GM12878 (cell line): ENCODE measurements around the gene MRPL49.

Experiments
- DPF2 ChIP-seq: fragments of 450-650 bp; IDR thresholded peaks from 2 replicates; pipeline ENCODE4 v1.6.1; 2017; ENCODE audit warnings: mild to moderate bottlenecking
- ZNF274 ChIP-seq: IDR thresholded peaks from one replicate; pipeline ENCODE4 v1.8.0; 2011; ENCODE audit not compliant: insufficient read length, insufficient read depth

GRCh38 chr11:65151331-65151899, 29.3 kb downstream of the MRPL49 start:
- TF ChIP-seq DPF2 (no peak), ZNF274 (no peak)
